Right lobe of liver (tissue), 6 donors: ENCODE results near the gene SPC24. TPM values are rescaled to one million over a fixed set of nuclear protein-coding genes. Genes with fewer than 3 reads are reported as not detected.
A peak's percentile ranks its signal among the peaks of the same experiment; 100 is the strongest.

Experiments
- ATAC-seq, 4 donors: fragments of 200-7000 bp; cut with Tn5 transposase; one replicate each; pipeline ENCODE4 v1.9.1; 2020; ENCODE audit warnings: mild to moderate bottlenecking in 4 of 4, moderate library complexity in 4 of 4
- DNase-seq, 3 donors: peaks; one replicate each; pipeline ENCODE4 v3.0.0-alpha.2; 2020
- H3K27ac ChIP-seq, 3 donors: fragments of 200-600 bp; one replicate each; pipeline ENCODE4 v1.8.0; 2022
- H3K27me3 ChIP-seq, 2 donors: fragments of 200-600 bp; one replicate each; pipeline ENCODE4 v1.8.0; 2022
- H3K36me3 ChIP-seq, 4 donors: fragments of 200-600 bp; sonication (generic) in 1 of 4; one replicate each; pipeline versions ENCODE4 v1.5.1 to v1.8.0; 2017 to 2022; ENCODE audit warnings: control low read depth in 1 of 4
- H3K4me1 ChIP-seq, 4 donors: fragments of 200-600 bp; sonication (generic) in 1 of 4; one replicate each; pipeline versions ENCODE4 v1.5.1 to v1.8.0; 2017 to 2022; ENCODE audit warnings: control low read depth in 1 of 4
- H3K4me3 ChIP-seq, 3 donors: fragments of 200-600 bp; one replicate each; pipeline ENCODE4 v1.8.0; 2022
- H3K9me3 ChIP-seq, 4 donors: fragments of 200-600 bp; sonication (generic) in 1 of 4; one replicate each; pipeline versions ENCODE4 v1.5.1 to v1.8.0; 2017 to 2022; ENCODE audit warnings: control low read depth in 1 of 4
- CTCF ChIP-seq, 4 donors: fragments of 200-600 bp in 3 of 4; fragments of 450-650 bp in 1 of 4; IDR thresholded peaks; one replicate each; pipeline versions ENCODE4 v1.5.1 to v1.8.0; 2016 to 2022; ENCODE audit warnings: antibody characterized with exemption in 4 of 4, mild to moderate bottlenecking in 2 of 4
- POLR2A ChIP-seq: fragments of 450-650 bp; IDR thresholded peaks from one replicate; pipeline ENCODE4 v1.6.1; 2017; ENCODE audit warnings: antibody characterized with exemption, mild to moderate bottlenecking
- WGBS: methylation state at CpG from one replicate; pipeline ENCODE4 v1.1.6; 2018; ENCODE audit warnings: low coverage, low lambda C conversion rate; ENCODE audit not compliant: insufficient coverage; ENCODE audit errors: missing lambda C conversion rate; 5-methylcytosine and 5-hydroxymethylcytosine counted together
- intact Hi-C, 2 donors: fragments of 100-400 bp; cut with DNase I; formaldehyde crosslinking; loops; one replicate each; pipeline versions ENCODE4 v1.11.2 to v1.14.1; 2022
- total RNA-seq, 6 experiments: library from RNA; depleted of rRNA in 2 of 6; stranded (reverse); fragments of >200 nt in 2 of 6; fragmentation: NEBNext Ultra II Directional in 3 of 6; extraction: Animal tissue kit (Norgen Biotek cat#: 25700) in 3 of 6; gene quantifications; one replicate each; pipeline versions ENCODE4 v1.1.0 to v1.2.4, GENCODE V29; 2016 to 2023
- donor health status: DM: no; HTN: yes; CAD: no.
- donor health status: DM: no; HTN: no; CAD: no.
- donor health status: DM: no; HTN: no; CAD: no.
- donor health status: DM: no; HTN: yes; CAD: no.
- donor health status: DM: no; HTN: yes; CAD: no.

SPC24 gene
- total RNA-seq, 6 experiments from 2014 or later: 0.90 to 3.8 (median 2.2) TPM

DNA sequence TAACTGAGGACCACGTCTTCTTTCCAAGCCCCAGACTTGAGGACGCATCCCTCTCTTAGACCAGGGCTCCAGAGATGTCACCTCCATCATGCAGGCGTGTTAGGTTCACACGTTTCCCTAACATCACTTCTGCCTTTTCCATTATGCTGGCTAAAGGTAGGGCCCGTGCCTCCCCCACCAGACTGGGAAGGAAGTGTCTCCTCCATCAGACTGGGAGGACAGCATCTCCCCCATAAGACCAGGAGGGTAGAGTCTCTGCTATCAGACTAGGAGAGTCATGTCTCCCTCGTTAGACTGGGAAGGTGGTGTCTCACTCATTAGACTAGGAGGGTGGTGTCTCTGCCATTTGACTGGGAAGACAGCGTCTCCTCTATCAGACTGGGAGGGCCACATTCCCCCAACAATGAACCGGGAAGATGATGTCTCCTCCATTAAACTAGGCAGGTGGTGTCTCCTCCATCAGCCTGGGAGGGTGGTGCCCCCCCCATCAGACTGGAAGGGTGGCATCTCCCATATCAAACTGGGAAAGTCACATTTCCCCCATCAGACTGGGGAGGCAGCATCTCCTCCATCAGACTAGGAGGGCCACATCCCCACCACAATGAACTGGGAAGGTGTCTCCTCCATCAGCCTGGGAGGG is 18.1 kb upstream of the SPC24 start:
- no peak for DNase-seq
- H3K9me3 ChIP-seq: no peaks in the 10 kb centered on the region
- no peak overlapping the region for H3K4me3 ChIP-seq
- 87% methylated on average over 4 of the region's 8 CpGs for WGBS
- no peak for TF ChIP-seq CTCF (IDR thresholded peaks at IDR 0.05)
- no peak for TF ChIP-seq POLR2A
- H3K36me3 ChIP-seq: peaks cover 0 to 57% (median 23%) of the 10 kb centered on the region in 4 donors
- H3K27ac ChIP-seq: no peak overlapping the region
- no peak for ATAC-seq
- H3K27me3 ChIP-seq: no peaks in the 10 kb centered on the region
- intact Hi-C loops: no loop called here
- H3K4me1 ChIP-seq: peaks cover 0 to 25% (median 6%) of the 10 kb centered on the region in 4 donors

DNA sequence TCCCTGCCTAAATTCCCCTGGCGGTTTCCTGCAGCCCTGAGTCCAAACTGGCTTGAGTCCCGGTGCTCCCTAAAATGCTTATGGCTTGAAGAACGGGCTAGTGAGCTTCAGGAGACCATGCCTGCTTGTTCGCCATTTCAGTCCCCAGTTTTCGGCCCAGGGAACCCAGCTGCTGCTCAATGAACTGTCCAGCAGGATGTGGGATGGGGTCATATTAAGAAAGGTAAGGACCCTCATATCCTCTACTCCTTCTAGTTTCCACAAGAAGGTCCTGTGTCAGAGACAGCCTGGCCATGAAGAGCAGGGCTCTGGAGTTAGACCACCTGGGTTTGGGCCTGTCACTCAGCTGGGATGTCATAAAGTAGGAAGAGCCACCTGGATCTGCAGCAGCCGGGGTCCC is 17.0 kb upstream of the SPC24 start:
- peaks cover 0 to 63% (median 24%) of the 10 kb centered on the region in 4 donors for H3K36me3 ChIP-seq

GRCh38 chr19:11171144-11171543 is 15.6 kb upstream of the SPC24 start:
- H3K36me3 ChIP-seq: peaks cover 0 to 59% (median 21%) of the 10 kb centered on the region in 4 donors

More for the DNA sequence above, 17.0 kb upstream of the SPC24 start:
- Histone ChIP-seq H3K27ac (peak overlapping the region in 1 of 3 donors; percentile 65), H3K27me3 (no peaks in the 10 kb centered on the region), H3K4me1 (peaks cover 0 to 25% (median 6%) of the 10 kb centered on the region in 4 donors), H3K4me3 (no peak overlapping the region), H3K9me3 (no peaks in the 10 kb centered on the region)
- no peak for DNase-seq
- intact Hi-C loops: no loop called here
- no peak for TF ChIP-seq CTCF (IDR thresholded peaks at IDR 0.05)
- no peak for TF ChIP-seq POLR2A
- 39% methylated on average over 2 of the region's 6 CpGs for WGBS
- no peak for ATAC-seq

GRCh38 chr19:11169896-11170678 is 14.5 kb upstream of the SPC24 start:
- peaks cover 0 to 50% (median 16%) of the 10 kb centered on the region in 4 donors for H3K36me3 ChIP-seq
- no peak for TF ChIP-seq POLR2A
- TF ChIP-seq CTCF (IDR thresholded peaks at IDR 0.05): no peak
- ATAC-seq: peak in 3 of 4 donors; percentile 16 to 17 (median 16)
- H3K4me3 ChIP-seq: no peak overlapping the region
- WGBS: 86% methylated on average over 8 of the region's 31 CpGs
- peaks cover 0 to 25% (median 8%) of the 10 kb centered on the region in 4 donors for H3K4me1 ChIP-seq
- H3K9me3 ChIP-seq: no peaks in the 10 kb centered on the region
- peak overlapping the region; percentile 33 to 70 (median 53) for H3K27ac ChIP-seq
- DNase-seq: no peak
- no peaks in the 10 kb centered on the region for H3K27me3 ChIP-seq
- intact Hi-C loops: no loop called here

More at GRCh38 chr19:11171144-11171543, 15.6 kb upstream of the SPC24 start:
- Histone ChIP-seq H3K27me3 (no peaks in the 10 kb centered on the region), H3K27ac (peak overlapping the region in 2 of 3 donors; percentile 53 to 70), H3K4me1 (peaks cover 0 to 25% (median 6%) of the 10 kb centered on the region in 4 donors), H3K4me3 (no peak overlapping the region), H3K9me3 (no peaks in the 10 kb centered on the region)
- DNase-seq: peak in 2 of 3 donors; percentile 76 to 82
- TF ChIP-seq POLR2A: no peak
- peak; percentile 72 to 87 (median 80) for ATAC-seq
- intact Hi-C loops: no loop called here
- WGBS: 27% methylated on average over 5 of the region's 5 CpGs

DNA sequence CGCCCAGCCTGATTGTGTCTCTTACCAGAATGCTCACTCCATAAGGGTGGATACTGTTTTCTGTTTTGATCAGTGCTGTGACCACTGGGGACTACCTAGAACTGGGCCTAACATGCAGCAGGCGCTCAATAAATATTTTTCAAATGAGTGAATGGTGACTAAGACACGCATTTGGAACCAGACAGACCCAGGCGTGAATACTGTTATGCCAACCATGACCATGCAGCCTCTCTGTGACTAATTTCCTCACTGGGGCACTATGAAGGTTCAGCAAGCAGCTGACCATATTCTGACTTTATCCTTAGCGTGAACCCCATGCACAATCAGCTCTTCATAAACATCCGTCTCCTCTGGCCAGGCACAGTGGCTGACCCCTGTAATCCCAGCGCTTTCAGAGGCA is 13.0 kb upstream of the SPC24 start:
- Histone ChIP-seq H3K4me3 (no peak overlapping the region), H3K36me3 (peaks cover 0 to 41% (median 13%) of the 10 kb centered on the region in 4 donors), H3K9me3 (no peaks in the 10 kb centered on the region), H3K4me1 (peaks cover 0 to 25% (median 8%) of the 10 kb centered on the region in 4 donors), H3K27me3 (no peaks in the 10 kb centered on the region), H3K27ac (no peak overlapping the region)
- ATAC-seq (peak in 1 of 4 donors; percentile 12), DNase-seq (no peak)
- intact Hi-C loops: no loop called here
- TF ChIP-seq CTCF (IDR thresholded peaks at IDR 0.05) (no peak), POLR2A (no peak)
- WGBS: 93% methylated on average over 7 of the region's 7 CpGs
